HG03571 (cell line): ENCODE measurements around the gene LRRC28.

Experiments
- ATAC-seq: cut with Tn5 transposase; IDR thresholded peaks from one replicate; pipeline ENCODE4 v1.9.1; 2021; ENCODE audit not compliant: unreplicated experiment

Gene LRRC28

GRCh38 chr15:99305761-99306505 is 54.7 kb downstream of the LRRC28 start:
- no peak for ATAC-seq

GRCh38 chr15:99306694-99307338 is 55.5 kb downstream of the LRRC28 start:
- no peak for ATAC-seq

GRCh38 chr15:99307735-99308134 is 56.5 kb downstream of the LRRC28 start:
- ATAC-seq: no peak

GRCh38 chr15:99310745-99311144 is 59.5 kb downstream of the LRRC28 start:
- no peak for ATAC-seq

- no peak for ATAC-seq
Observed at GRCh38 chr15:99312228-99312627, 60.9 kb downstream of the LRRC28 start.

- ATAC-seq: no peak
Observed at GRCh38 chr15:99312794-99313193, 61.5 kb downstream of the LRRC28 start.

- no peak for ATAC-seq
Observed at GRCh38 chr15:99315636-99316035, 64.4 kb downstream of the LRRC28 start.

GRCh38 chr15:99320374-99321215 is 69.3 kb downstream of the LRRC28 start:
- no peak for ATAC-seq

GRCh38 chr15:99321468-99321867 is 70.2 kb downstream of the LRRC28 start:
- ATAC-seq: no peak

GRCh38 chr15:99322643-99323405 is 71.5 kb downstream of the LRRC28 start:
- no peak for ATAC-seq

GRCh38 chr15:99324082-99324620 is 72.9 kb downstream of the LRRC28 start:
- ATAC-seq: no peak

- ATAC-seq: no peak
Observed at GRCh38 chr15:99324700-99325099, 73.4 kb downstream of the LRRC28 start.

GRCh38 chr15:99326235-99326634 is 75.0 kb downstream of the LRRC28 start:
- ATAC-seq: no peak

- ATAC-seq: no peak
Observed at GRCh38 chr15:99328106-99329072, 77.1 kb downstream of the LRRC28 start.

GRCh38 chr15:99331381-99331780 is 80.1 kb downstream of the LRRC28 start:
- ATAC-seq: no peak

- no peak for ATAC-seq
Observed at GRCh38 chr15:99333413-99333812, 82.1 kb downstream of the LRRC28 start.

GRCh38 chr15:99333981-99334380 is 82.7 kb downstream of the LRRC28 start:
- ATAC-seq: no peak

GRCh38 chr15:99335508-99335907 is 84.2 kb downstream of the LRRC28 start:
- no peak for ATAC-seq

- no peak for ATAC-seq
Observed at GRCh38 chr15:99336794-99337193, 85.5 kb downstream of the LRRC28 start.

GRCh38 chr15:99340347-99340746 is 89.1 kb downstream of the LRRC28 start:
- no peak for ATAC-seq
